HG03135 (cell line): Measurements from ENCODE around the gene MYO3B.

ENCODE experiments used
- ATAC-seq: cut with Tn5 transposase; IDR thresholded peaks from one replicate; pipeline ENCODE4 v1.9.1; 2021; ENCODE audit warnings: mild to moderate bottlenecking, moderate library complexity; ENCODE audit not compliant: unreplicated experiment

The MYO3B gene

DNA sequence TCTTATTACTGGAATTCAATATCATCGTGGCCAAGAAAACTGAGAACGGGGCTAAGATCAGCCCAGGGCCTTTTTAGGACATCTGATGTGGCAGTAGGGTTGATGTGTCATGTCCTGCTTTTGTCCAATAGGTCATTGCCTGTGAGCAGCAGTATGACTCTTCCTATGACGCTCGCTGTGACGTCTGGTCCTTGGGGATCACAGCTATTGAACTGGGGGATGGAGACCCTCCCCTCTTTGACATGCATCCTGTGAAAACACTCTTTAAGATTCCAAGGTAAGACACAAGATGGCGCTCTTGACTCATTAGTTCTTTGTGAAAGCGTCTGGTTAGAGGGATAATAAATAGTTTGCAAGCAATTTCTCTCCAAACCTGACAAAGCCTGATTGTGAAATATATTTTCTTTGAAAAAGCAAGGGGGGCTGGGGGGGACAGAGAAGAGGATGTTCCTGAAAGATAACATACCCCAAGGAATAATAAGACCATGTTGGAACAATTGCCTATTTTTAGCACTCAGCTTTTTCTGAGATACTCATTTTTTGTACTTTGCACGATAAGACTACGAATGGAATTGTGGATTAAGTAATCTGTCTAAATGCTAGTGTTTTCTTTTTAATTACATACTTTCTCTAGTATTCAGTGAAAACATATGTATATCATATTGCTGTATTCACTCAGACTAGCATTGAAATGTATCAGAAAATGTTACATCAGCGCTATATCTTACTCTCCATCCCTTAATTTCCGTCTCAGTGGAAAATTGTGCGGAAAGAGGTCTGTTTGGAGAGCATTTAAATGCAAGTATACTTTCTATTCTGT is 58.1 kb downstream of the MYO3B start:
- no peak for ATAC-seq

GRCh38 chr2:170236680-170237047 is 58.7 kb downstream of the MYO3B start:
- ATAC-seq: no peak

- ATAC-seq: no peak
Measured at GRCh38 chr2:170237572-170238120, 59.7 kb downstream of the MYO3B start.

DNA sequence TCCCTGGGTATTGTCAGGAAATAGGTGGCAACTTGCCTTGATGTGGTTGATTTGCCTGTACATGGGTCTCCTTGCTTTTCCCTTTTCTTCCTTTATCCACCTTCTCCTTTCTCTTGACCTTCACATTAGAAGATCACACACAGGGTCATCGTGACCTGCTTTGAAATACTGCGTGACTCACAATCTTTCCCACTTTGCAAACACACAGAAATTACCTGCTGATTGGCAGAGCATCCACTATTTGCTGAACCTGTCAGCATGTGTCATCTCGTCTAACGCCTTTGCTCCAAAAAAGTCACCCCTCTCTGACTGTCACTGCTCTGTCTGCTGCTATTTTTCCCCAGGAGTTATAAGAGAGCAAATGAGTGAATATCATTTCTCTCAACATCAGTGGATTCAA is 60.8 kb downstream of the MYO3B start:
- no peak for ATAC-seq

DNA sequence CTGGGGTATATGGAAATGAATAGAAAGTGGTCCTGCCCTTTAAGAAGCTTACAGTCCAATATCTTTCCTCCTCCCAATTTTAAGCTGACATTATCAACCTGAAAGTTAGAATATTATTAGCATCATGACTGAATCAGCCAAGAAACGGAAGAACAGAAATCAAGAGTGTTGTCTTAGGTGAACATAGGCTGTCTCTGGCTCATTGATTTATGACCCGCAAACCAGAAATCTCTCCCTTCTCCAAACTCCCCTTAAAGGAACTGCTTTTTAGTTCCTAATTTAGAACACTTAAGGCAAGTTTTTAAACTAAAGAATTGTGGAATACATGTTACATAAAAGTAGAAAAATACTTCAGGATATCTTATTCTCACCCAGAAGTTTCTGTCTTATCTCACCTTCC is 62.7 kb downstream of the MYO3B start:
- ATAC-seq: no peak

DNA sequence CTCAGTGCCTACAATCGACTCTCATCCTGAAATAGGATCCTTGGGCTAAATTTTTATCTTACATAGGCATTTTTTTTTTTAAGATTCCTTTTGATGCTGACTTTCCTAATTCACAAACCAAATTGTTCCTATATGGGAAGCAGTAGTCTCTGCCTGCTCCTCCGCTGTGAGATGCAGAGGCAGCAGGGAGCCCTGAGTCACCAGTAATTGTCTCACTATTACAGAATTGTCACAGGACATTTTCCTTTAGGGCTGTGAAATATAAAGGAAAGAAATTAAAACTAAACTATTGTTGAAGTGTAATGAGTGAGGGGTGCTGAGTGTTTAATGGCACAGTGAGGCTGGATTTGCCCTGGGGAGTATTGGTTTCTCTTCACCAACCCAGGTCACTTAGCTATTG is 63.8 kb downstream of the MYO3B start:
- ATAC-seq: no peak

DNA sequence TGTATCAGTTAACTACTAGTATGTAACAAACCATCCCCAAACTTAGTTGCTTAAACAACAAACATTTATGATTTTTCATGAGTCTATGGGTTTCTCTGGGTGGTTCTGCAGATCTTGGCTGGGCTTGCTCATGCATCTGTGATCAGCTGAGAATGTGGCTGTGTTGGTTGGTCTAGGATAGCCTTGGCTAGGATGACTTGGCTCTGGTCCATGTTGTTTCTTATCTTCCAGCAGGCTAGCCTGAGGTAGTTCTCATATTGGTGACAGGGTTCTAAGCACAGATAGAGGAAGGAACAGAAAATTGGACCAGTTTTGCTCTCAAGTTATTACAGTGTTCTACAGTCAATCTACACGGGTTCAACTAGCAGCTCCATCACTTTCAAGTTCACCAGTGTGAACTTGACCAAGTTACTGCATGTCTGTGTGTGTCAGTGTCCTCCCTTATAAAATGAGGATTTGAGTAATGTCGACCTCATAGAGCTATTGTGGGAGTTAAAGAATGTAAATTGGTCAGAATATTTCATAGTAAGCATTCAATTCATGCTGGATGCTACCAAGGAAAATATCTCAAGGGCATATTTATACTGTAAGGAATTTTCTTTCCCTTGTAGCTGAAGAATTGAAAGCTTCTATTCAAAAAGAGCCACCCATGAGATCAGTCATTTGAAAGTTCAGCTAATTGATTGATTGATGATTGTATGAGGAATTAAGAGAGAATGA is 65.3 kb downstream of the MYO3B start:
- ATAC-seq: no peak

DNA sequence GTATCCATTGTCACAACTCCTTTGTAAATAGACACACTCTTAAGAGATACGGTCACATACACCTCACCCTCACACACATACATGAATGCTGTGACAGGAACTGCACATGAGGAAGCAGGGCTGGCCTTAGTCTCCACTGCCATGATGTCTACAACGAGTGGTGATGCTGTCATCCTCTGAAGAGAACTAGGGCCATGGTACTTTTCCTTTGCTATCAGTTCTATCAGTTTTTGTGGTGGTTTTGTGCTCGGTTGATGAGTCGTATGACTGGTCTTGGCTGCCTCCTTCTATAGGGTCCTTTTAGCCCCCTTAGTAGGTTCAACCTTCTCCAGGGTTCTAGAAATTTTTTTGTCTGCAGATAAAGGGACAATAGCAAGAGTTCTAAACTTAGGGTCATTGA is 66.0 kb downstream of the MYO3B start:
- ATAC-seq: no peak

- ATAC-seq: no peak
Measured at GRCh38 chr2:170244555-170244954, 66.6 kb downstream of the MYO3B start.

DNA sequence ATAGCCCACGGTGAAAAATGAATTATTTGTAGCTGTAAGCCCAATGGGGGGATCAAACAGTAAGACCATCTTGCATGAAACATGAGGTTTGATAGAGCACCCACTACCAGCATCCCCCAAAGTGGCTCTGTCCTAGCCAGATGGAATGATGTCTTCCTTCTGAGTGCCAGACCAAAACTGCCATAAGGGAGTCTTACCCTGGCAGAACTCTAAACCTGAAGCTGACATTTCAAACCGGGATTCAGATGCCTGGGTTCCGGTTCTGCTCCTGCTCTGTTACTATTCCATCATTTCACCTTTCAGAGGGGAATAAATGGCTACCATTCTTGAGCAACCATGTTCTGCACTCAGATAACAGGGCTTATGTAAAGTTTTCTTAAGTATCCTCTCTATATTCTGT is 67.4 kb downstream of the MYO3B start:
- no peak for ATAC-seq

DNA sequence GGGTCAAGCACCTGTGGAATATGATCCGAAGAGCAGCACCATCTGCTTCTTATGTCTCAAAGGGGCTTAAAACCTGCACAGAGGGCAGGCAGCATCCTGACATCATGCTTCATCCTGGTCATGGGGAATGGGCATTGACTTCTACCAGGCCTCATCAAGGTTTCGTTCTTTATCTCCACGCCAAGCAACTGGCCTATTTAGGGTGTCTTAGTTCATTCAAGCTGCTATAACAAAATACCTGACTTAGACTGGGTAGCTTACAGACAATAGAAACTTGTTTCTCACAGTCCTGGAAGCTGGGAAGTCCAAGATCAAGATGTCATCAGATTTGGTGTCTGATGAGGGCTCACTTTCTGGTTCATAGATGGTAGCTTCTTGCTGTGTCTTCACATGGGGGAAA is 69.4 kb downstream of the MYO3B start:
- no peak for ATAC-seq

DNA sequence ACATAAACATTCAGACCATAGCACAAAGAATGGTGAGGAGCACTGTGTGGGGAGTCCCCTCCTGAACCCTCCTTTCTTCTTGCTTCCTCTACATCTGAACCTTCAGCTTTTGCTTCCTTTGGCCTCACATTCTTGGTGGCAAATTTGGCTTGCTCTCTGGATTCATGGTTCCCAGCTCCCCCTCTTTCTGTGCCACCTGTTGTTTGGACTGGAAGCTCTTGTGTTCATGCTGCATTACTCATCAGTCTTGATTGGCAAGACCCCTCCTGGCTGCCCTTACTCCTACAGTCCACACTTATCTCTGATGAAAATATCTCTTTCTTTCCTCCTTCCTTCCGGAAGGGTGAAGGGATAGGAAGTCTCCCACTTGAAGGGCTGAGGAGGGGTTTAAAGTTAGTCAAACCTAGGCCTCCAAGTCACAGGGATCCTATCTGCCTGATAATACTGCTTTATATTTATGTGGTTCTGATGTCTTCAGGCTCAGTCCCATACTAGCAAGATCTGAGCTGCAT is 70.0 kb downstream of the MYO3B start:
- no peak for ATAC-seq

DNA sequence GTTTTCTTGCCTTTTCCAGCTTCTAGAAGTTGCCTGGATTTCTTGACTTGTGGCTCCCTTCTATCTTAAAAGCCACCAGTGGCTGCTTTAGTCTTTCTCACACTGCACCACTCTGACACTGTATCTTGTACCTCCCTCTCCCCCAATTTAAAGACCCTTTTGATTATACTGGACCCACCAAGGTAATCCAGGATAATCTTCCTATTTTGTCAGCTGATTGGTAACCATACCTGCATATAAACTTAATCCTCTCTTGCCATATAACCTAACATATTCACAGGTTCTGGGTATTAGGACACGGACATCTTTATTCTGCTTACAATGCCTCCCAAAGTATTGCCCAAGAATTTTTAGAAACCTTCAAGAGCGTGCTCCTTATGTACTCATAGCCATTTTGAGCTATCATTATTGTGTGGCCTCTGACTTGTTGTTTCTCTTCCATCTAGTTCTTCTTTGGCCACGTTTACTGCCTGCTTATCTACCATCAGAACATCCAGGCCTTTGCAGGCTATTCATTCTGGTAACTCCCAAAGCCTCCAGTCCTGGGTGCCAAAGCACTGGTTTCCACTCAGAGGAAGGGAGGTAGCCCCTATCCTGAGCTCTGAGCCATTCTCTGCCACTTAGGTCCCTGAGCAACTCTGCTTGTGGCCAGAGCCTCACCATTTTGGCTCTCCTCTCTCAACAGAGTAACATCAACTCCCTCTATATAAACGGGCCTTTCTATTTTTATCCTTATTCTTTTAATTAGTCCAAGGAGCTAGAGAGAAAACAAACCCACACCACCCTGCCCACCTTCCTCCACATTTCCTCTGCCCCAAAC is 70.8 kb downstream of the MYO3B start:
- no peak for ATAC-seq

GRCh38 chr2:170249761-170250160 is 71.8 kb downstream of the MYO3B start:
- ATAC-seq: no peak

DNA sequence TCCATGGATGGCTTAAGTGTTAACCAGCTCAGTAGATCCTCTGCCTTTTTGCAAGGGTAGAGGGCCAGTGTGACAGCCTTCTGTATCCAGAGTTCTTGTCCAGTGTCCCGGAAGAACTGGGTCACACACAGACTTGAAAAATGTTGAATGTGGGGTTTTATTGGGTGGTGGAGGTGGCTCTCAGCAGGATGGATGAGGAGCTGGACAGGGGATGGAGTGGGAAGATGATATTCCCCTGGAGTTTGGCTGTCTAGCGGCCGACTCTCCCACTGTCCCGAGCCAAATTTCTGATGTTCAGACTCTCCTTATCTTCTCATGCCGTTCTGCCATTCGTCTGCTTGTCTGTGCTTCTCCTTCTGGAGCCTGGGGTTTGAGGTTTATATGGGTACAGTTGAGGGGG is 72.6 kb downstream of the MYO3B start:
- ATAC-seq: no peak

GRCh38 chr2:170252414-170252813 is 74.5 kb downstream of the MYO3B start:
- no peak for ATAC-seq

- ATAC-seq: no peak
Measured at GRCh38 chr2:170253721-170254230, 75.8 kb downstream of the MYO3B start.

GRCh38 chr2:170254293-170254732 is 76.4 kb downstream of the MYO3B start:
- no peak for ATAC-seq

DNA sequence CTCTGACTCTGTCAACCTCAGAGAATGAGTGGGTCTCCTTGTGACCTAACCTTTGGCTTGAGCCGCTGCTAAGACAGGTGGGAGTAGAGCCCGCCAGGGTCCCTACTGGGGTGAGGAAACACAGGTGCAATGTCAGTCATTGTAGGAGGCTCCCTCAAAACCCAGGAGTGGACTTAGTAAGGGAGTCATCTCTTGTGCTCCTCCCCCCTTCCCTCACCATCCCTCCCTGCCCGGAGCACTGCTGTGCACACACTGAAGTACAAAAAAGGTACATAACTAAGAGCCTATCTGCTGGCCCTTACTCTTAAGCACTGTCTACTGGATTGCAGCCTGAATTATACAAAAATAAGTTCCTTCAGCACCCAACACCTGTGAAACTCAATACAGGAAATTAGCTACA is 77.2 kb downstream of the MYO3B start:
- no peak for ATAC-seq

DNA sequence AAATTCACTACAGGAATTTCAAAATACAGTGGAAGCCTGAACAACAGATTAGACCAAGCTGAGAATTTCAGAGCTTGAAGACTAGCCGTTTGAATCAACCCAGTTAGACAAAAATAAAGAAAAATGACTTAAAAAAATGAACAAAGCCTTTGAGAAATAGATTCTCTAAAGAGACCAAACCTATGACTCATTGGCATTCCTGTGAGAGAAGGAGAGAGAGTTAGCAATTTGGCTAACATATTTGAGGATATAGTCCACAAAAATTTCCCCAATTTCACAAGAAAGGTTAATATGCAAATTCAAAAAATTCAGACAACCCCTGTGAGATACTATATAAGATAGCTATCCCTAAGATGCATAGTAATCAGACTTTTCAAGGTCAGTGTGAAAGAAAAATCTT is 78.0 kb downstream of the MYO3B start:
- no peak for ATAC-seq

DNA sequence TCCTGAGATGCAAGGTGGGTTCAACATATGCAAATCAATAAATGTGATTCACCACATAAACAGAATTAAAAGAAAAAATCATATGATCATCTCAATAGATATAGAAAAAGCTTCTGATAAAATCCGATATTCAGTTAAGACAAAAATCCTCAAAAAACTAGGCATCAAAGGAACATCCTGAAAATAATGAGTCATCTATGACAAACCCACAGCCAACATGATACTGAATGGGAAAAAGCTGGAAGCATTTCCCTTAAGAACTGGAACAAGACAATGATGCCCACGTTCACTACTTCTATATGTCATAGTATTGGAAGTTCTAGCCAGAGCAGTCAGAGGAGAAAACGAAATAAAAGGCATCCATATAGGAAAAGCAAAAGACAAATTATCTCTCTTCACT is 80.4 kb downstream of the MYO3B start:
- ATAC-seq: no peak
